LoVo (cell line): Measurements from ENCODE around the gene PYGO2.
A peak's percentile ranks its signal among the peaks of the same experiment; 100 is the strongest.

Experiments used
- DNase-seq: peaks from one replicate; pipeline ENCODE4 v3.0.0-alpha.2; 2016; ENCODE audit warnings: low spot score

PYGO2 gene, protein sequence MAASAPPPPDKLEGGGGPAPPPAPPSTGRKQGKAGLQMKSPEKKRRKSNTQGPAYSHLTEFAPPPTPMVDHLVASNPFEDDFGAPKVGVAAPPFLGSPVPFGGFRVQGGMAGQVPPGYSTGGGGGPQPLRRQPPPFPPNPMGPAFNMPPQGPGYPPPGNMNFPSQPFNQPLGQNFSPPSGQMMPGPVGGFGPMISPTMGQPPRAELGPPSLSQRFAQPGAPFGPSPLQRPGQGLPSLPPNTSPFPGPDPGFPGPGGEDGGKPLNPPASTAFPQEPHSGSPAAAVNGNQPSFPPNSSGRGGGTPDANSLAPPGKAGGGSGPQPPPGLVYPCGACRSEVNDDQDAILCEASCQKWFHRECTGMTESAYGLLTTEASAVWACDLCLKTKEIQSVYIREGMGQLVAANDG

DNA sequence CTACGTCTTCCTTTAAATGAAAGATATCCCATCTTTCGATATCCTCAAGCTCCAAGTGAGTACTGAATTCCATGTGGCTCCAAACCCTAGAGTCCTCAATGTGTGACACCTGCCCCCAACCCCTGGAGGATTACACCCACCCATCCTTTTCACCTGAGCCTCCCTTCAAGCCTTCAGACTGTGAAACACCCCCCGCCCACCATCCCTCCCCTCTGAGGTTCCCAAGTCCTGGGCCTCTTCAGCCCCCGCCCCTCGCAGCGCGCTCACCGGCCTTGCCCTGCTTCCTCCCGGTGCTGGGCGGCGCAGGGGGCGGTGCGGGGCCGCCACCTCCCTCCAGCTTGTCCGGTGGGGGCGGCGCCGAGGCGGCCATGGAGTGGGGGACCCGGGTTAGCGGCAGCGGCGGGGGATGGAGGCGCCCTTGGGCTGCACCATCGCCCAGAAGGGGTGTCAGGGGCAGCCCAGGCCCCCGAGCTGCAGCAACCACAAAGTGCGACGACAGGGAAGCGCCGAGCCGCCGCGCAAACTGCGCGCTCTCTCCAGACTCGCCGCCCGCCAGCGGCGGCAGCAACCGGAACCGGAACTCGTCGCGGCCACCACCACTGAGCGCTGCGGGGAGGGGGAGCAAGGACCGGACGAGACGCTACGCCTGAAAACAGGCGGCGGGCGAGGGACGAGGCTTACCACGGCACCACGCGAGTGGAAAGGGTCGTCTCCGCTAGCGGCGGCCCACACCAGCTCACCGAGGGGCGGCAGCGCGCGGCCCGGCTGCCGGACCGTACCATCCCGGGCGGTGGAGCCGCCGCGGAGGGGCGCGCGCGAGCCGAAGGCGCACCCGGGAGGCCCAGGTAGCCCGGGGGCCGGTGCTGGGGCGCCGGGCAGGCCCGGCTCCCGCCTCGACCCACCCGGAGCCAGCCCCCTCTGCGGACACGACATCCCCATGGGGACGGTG is at the start of gene PYGO2:
TSS of gene PYGO2 (minus strand) at position 576 of the 949 bp plus-strand sequence. CDS start at position 370, 206 bp downstream.
- peak; percentile 74 for DNase-seq

DNA sequence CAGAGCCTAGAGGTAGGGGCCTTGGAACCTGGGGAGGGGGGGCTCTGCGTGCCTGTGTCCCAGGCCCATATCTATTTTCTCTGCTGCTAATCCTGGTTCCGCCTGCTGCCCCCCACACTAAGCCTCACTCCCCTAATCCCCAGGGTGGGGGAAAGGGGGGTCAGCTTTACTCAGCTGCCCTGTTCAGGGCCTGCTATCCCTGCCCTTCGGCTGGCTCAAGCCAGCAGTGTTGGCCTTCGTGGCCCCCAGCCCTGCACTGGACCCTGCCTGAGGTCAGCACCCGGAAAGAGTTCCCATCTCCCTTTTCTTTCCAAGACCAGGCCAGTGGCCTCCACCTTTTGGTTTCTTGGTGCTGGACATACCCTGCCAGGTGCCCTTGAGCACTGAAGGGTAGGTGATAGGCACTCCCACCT is 49.4 kb upstream of the PYGO2 start:
- no peak for DNase-seq

DNA sequence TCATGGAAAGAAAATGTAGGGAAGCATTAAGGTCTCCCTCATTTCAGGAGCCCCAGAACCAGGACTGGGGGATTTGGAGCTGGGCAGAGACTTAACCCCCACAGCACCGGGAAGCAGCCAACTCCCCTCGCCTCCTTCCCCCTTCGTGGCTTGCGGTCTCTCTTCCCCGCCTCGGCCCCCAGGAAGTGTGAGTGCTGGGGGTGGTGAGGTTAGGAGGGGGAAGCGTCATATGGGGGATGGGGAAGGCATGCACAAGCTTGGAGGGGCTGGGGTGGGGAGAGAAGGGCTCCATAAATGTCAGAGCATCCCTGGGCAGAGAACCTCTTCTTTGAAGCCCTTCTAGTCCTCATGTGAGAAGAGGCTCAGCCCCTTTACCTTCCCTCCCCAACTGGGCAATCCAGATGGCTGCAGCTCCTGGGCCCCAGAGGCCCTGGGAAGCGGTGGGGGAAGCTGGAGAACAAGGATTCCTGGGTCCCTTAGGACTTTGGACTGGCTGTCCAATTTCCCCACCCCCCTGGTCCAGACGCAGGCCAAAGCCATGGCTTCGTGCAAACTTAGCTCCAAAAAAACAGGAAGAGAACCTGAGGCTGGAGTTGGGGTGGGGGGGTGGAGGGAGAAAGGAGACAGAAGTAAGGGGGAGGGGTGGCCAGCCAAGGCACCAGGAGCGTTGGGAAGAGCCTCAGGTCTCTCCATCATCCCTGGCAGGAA is 48.8 kb upstream of the PYGO2 start:
- no peak for DNase-seq

DNA sequence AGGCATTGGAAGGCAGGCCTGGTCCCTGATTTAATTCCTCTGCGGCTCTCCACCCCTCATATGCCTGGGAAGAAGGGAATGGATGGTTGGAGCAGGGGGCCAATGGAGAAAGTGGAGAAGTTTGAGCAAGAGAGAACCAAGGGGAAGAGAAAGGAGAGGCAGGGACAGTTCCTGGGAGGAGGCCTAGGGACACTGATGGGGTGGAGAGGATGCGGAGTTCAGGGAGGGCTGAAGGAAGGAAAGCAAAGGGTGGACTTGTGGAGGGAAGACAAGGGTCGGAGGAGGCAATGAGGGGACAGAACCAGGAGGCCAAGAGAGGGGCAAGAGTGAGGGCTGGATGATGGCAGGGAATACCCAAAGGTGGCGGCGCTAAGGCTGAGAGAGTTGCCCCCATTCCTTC is 48.2 kb upstream of the PYGO2 start:
- no peak for DNase-seq

DNA sequence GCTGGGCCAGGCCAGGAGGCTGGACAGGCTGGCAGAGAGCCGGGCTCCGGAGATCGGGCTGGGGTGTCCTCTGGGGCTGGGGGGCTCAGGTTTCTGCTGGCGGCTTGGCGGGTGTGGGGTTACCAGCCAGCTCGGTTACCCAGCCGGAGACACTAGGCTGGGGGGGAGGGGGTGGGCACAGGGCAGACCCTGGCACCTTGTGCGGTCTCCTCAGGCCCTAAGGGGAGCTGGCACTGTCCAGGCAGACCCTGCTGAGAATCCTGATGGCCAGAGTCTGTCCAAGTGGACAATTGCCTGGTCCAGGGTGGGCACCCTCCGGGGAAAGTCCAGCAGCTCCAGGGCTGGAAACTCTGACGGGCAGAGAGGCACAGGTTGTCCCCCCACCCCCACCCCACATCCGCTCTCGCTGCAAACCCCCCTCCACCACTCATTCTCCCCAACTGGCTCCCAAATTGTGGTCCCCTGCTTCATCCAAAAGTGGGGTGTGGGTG is 47.7 kb upstream of the PYGO2 start:
- DNase-seq, result no peak

DNA sequence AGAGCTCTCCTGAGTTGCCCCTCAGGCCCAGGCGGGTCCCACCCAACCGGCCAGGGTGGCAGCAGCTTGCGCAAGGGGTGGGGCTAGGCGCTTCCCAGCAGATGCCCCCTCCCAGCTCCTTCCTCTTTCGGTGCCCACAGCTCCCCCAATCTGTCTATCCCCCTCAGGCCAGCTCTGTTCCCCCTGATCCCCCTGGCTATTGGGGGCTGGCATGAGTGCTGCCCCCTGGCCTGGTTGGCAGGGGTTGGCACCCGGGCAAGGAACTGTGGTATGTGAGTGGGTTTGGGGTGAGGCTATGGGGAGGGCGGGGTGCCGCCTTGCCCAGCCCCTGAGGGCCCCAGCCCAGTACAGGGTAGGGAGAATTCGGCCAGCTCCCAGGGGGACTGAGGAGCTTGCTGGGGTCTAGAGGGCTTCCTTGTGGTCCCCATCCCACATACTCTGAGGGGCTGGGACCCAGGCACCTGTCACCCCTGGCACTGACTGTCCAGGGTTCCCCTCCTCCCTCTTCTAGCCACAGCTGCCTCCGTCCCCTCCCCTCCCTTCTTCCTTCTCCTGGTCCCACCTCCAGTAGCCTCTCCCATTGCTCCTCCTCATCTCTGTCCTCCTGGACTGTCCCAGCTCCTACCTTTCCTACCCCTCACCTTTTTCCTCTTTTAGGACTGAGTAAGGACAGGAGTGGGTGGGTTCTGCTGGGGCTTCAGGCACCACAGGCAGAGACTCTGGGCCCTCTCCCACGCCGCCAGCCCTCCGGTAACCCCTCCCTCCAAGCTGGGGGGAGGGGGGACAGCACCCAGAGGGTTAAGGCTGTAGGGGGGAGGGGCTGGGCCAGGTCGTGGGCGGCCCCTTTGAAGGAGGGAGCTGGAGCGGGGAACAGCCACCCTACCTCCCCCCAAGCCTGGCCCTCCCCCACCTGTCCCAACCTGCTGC is 46.7 kb upstream of the PYGO2 start:
- no peak for DNase-seq

DNA sequence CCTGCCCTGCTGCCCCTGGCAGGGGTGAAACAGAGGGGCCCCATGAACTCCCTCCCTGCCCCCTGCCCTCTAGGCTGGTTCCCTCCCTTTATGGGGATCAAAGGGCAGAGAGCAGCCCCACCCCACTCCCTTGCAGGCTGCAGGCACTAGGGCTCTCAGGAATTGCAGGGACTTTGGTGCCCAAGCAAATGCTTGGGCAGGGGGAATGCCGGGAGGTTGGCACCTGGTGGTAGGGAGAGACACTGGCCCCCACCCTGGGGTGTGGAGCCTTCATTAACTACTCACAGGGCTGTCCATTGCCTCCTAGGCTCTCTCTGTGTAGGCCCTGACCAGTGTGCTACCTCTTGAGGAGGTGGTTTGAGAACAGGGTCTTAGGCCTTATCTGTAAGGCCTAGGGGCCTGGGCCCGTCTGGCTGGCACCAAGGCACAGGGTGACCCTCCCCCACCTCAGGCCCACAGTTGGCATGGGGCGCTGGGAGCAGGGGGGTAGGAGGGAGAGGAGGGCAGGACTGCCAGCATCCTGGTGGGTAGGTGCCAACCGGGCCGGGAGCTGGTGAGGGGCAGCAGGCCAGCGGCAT is 45.8 kb upstream of the PYGO2 start:
- DNase-seq, result no peak

DNA sequence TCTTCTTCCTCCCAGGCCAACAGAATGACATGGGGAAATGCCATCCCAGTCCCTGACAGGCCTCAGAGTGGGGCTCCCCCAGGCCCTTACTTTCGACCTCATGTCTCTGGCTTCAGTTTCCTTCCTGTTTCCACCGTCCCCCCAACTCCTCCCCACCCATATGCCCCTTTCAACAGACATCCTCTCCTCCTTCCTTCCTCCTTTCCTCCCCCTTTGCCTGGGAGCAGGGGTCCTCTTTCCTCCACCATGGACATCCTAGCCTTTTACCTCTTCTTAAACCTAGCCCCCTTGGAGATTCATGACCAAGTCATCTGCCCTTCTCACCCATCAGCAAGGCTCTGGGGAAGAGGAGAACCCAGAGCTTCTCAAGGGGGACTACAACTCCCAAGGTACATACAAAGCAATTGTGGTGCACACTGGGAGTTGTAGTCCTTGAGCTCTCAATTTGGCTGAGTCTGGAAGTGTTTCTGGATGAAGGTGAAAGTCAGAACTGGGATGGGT is 45.1 kb upstream of the PYGO2 start:
- no peak for DNase-seq

DNA sequence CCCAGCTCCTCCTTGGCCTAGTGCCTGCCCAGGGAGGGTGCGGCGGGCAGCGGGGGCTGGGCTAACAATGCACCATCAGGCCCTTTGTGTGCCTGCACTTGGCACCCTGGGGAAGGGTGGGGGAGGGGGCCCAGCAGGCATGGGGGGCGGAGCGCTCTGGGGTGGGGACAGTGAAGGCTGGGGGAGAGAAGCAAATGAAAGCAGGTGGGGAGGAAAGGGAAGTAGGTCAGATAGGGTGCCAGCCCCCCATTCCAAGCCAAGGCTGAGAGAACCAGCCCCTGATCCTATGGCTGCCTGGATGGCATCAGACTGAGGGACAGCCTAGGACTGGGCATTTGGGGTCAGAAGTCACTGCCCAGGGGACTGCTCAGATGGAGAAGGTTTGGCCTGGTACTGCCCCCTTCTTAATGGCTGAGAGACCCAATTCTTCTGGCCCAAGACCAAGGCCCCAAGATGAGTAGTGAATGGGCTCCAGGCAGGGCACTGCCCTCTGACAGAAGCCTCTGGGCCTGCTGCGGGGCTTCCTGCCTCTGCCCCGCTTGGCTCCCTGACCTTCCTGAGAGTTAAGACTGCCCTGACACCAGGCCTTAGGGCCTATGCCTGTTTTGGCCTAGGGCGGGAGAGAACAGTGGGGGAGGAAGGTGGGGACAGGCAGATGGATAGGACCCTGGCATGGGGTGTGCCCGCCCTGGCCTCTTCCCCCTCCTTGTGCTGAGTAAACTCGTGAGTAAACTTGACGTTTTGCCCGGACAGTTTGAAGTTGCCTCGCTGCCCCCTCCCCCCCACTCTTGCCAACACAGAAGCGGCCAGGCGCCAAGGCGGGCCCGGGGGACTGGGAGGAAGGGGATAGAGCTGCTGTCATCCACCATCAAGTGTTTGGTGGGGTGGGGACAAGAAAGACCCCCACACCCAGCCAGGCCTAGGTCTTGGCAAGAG is 43.8 kb upstream of the PYGO2 start:
- no peak for DNase-seq

DNA sequence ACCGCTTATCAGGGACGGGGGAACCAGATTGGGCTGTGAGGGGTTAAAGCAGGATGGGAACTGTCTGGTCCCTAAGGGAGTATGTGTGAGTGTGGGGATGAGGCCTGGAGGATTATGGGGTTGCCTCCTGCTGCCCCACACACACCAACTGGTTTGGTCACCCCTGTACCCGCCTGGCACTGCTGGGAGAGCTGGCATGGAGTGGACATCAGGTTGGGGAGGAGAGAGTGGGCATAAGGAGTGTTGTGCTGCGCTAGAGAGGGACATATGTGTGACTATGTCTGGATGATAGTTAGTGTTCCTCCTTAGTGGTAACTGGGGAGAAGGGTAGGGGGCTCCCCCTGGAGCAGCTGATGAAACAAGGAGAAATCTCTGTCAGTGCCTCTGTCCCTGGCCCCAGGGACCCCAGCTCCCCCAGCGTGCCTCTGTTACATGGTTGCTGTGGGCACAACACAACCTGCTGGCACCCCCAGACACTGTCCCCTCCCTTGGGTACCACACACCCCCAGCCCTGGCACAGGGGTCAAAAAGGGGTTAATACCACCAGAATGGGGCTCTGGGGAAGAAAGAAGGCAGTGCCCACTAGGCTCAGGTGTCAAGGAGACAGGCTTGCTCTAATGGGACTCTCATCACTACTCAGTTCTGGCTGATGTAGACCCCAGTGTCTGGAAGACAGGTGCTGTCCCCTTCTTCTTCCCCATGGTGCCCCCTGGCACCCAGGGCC is 42.9 kb upstream of the PYGO2 start:
- DNase-seq, result no peak

DNA sequence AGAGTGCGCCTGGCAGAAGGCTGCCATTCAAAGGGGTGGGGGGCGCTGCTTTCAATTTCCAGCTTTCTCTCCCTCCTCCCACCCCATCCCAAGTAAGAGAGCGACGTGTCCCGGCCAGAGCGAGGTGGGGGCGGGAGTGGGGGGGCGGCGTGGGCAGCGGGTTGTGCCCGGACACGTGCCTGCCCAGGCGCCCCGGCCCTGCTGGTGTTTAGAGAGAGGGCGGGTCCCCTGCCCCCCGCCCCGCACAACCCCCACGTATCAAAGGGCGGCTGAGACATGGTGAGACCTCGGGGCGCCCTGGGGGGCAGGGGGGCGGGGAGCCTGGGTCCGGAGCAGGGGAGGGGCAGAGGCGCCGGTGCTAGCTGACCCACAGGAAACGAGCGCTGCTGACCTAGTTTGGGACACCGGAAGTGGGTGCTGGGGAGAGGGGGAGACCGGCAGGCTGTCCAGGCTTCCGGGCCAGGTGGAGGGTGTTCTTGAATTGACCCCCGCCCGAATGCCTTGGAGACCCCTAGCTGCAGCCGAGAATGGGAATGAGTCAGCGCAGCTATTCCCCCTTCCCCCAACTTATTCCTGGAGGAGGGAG is 42.3 kb upstream of the PYGO2 start:
- peak; percentile 35 for DNase-seq

DNA sequence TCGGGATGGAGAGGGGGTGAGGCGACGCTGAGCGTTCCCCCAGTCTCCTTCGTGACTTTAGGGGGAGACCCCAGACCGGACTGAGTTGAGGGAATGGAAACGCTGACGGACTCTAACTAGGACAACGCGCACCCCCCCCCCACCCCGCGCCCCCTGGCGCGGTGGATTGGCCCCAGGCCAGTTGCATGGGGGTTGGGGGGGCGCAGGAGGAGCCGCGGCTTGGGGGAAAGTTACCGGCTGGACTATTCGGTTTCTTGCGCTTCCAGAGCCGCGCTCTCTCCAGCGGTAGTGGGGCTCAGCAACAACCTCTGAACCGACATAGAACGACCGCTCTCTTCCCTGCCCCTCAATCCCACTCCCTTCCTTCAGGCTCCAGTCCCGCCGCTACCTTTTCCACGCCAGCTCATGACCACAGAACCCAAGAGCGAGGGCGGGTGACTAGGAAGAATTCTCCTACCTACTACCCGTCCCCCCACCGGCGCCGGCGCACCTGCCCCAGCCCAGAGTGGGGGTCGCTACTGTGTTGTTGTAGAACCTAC is 41.7 kb upstream of the PYGO2 start:
- DNase-seq, result no peak

DNA sequence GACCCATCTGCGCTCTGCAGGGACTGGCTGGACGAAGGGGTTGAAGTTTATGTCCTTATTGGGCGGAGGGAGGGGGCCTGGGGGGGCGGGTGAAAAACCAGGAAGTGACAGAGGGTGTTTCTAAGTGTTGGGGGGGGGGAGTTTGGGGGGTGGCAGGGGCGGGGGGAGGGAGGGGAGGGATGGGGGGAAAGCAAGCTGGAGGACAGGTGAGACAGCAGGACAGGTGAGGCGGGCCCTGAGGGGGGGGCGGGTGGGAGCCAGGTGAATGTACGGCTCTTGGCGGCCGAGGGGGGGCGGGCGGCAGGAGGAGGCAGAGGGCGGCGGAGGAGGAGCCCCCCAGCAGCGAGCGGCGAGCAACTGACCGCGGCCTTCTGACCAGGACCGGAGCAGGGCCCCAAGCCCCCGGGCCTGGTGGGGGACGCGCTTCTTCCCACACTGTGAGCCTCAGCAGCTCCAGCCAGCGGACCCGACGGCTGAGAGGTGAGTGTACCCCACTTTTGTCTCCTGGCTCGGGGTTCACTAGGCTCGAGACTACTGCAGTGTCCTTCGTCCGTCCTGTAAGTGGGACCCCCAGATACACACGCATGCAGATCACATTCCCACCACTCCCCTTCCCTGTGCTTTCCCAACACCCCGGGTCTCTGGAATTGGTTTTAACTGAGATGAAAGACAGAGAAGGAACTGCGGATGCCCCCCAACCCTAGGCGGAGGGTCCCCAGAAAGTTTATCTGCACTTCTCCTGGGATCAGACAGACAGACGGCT is 41.1 kb upstream of the PYGO2 start, which contains the start of gene ZBTB7B:
TSS of gene ZBTB7B (plus strand) at position 339 of the 763 bp plus-strand sequence. CDS start 11,859 bp downstream, outside the sequence.
- peak; percentile 48 for DNase-seq

DNA sequence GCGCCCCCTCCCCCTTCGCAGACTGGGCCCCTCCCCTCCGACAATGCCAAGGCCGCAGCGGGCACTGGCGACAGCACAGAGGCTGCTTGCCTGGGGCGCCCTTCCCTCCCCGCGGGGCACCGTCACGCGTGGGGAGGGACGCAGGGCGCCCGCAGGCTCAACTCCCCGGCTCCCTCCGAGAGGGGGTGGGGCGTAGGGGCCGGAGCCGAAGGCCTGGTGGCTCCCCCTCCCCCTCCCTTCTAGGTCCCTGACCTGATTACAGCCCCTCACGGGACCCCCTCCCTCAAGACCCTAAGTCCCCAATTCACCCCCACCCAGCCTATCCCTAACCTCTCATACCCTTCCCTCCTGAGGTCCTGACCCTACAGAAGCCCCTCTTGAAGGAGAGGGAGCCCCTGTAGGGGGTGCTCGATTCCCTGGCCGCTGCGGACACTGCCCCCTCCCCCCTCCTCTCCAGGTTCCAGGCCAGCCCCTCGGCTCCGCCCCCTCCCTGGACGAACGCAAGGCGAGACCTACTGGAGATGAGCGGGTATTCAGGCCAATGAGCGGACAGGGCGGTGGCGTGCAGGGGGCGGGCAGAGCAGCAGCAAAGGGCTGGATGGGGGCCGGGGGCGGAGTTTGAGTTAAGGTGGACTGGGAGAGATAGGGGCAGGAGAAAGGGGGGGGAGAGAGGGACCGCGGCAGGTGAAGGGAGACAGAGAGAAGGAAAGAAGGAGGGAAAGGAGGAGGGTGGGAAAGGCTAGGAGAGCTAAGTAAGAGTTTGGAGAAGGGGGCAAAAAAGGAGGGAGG is 40.3 kb upstream of the PYGO2 start:
- DNase-seq, result peak; percentile 98

DNA sequence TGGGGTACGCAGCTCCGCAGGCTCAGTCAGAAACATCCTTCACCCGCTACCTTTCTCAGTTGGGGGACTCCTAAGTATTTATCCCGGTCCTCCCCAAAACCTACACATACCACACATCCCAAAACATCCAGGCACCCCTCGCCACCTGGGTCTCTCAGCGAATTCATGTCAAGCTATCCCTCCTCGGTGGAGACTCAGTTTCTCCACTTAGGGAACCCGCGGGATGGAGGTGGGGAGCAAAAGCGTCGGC is 39.8 kb upstream of the PYGO2 start:
- DNase-seq, result no peak

DNA sequence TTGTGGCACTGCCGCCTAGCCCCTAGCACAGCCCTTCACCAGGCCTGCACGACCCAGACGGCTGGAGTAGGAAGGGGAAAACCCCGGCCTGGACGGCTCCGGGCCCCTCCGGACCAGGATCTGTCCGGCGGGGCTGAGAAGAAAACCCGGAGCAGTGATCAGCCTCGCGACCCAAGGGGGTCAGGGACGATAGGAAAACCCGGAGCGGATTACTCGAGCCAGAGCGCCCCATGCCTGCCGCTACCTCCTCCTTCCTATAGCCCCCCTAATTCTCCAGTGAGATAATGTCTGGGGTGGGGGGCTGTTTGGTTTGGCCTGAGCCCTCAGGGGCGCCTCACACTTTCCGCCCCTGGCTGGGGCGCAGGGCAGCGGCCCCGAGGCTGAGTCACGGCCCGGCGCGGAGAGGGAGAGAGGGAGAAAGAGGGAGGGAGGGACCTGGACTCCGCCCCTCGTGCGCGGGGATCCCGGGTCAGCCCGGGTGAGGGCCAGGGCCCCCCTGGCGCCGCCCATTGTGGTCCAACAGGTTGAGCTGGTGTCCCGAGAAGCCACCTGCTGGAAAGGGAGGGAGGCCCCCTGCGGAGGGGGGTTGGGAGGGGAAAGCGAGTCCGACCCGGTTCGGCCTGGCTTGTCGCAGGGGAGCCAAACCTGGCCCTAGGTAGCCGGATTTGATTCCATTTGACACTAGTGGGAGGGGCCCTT is 39.3 kb upstream of the PYGO2 start:
- DNase-seq, result peak; percentile 91
